ENCODE data around the gene RPS24. TPM values are rescaled to one million over a fixed set of nuclear protein-coding genes. Genes with fewer than 3 reads are reported as not detected.
A peak's percentile ranks its signal among the peaks of the same experiment; 100 is the strongest.

The RPS24 gene
- total RNA-seq, 6 experiments from 2014 or later: 1,111 to 1,416 (median 1,288) TPM

DNA sequence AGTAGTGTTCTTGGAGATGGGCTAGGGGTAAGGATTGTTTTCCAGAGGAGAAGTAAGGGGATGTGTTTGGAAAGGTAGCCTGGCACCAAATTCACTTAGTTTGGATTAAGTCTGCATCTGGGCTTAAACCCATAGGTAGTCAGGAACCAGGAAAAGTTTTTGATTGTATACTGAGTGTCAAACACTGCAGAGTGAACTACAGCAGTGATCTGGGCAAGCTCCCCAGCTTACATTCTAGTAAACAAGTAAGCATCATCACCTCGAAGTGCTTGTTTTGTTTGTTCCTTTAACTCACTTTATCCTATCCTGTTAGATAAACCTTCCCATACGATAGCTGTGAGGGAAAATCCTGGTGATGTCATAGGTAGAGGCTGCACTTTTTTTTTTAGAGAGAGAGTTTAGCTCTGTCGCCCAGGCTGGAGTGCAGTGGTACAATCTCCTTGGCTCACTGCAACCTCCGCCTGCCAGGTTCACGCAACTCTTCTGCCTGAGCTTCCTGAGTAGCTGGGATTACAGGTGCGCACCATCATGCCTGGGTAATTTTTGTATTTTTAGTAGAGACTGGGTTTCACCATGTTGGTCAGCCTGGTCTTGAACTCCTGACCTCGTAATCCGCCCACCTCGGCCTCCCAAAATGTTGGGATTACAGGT, 2.4 kb downstream of the RPS24 start:
- H3K4me3 Mint-ChIP-seq: peak overlapping the region; percentile 88
- peaks cover 52% of the 10 kb centered on the region for H3K4me1 Mint-ChIP-seq (ENCODE audit: low read depth)
- peaks cover 3% of the 10 kb centered on the region; the same call in 1 of the 2 replicates for H3K27me3 Mint-ChIP-seq (ENCODE audit: insufficient read depth)
- DNase-seq: no peak
- no peak overlapping the region; the same call in none of the 2 replicates for H3K27ac Mint-ChIP-seq
- no peaks in the 10 kb centered on the region for H3K9me3 Mint-ChIP-seq
- H3K36me3 Mint-ChIP-seq (ENCODE audit: low read depth): peaks cover 62% of the 10 kb centered on the region
- TF ChIP-seq, protein P1, sequence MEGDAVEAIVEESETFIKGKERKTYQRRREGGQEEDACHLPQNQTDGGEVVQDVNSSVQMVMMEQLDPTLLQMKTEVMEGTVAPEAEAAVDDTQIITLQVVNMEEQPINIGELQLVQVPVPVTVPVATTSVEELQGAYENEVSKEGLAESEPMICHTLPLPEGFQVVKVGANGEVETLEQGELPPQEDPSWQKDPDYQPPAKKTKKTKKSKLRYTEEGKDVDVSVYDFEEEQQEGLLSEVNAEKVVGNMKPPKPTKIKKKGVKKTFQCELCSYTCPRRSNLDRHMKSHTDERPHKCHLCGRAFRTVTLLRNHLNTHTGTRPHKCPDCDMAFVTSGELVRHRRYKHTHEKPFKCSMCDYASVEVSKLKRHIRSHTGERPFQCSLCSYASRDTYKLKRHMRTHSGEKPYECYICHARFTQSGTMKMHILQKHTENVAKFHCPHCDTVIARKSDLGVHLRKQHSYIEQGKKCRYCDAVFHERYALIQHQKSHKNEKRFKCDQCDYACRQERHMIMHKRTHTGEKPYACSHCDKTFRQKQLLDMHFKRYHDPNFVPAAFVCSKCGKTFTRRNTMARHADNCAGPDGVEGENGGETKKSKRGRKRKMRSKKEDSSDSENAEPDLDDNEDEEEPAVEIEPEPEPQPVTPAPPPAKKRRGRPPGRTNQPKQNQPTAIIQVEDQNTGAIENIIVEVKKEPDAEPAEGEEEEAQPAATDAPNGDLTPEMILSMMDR (IDR thresholded peaks at IDR 0.05): no peak

DNA sequence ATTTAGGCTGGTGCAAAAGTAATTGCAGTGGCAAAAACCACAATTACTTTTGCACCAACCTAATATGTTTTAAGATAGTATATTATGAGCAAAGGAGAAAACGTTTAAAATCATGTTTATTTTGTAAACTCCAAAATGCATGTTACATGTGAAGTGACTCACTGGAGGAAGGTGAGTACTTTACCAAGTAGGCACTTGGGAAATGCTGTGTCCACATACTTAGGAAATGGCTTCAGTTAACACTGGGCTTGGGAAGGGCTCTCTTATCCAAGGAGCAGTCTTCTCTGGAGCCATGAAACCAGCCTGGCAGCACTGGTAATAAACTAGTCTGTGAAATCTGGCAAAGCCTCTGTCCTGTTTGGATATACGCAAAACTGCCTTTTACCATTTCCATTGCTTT, 4.4 kb downstream of the RPS24 start:
- no peak for DNase-seq
- peaks cover 74% of the 10 kb centered on the region for H3K36me3 Mint-ChIP-seq (ENCODE audit: low read depth)

DNA sequence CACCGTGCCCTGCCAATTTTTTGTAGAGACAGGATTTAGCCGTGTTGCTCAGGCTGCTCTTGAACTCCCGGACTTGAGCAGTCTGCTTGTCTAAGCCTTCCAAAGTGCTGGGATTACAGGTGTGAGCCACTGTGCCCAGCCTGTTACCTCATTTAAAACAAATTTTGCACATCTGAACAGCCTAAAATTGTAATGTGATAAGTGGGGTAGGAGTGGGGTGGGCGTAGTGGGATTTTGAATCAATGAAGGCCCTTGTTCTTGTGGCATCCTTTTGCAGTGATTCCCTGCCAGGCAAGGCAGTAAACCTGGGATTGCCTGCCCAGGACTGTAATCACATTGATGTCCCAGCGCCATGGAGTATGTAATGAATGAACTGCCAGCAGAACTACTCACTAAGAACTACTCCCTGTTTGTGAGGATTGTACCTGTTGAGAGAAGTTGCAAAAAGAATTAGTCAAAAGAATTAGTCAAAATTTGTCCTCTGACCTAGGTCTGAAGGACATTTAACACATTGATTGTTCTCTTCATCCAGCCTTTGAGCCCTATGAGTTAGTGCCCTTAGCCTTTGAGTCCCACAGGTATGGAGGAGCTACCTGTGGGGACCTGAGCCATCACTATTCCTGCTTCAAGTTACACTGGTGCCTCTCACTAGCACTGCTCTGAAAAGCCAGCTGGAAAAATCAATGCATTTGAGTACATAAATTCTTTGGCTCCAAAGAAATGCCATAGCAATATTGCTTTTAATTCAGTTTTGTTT, 5.3 kb downstream of the RPS24 start:
- peaks cover 81% of the 10 kb centered on the region for H3K4me1 Mint-ChIP-seq (ENCODE audit: low read depth)
- TF ChIP-seq, protein P1 (IDR thresholded peaks at IDR 0.05): no peak
- no peaks in the 10 kb centered on the region for H3K9me3 Mint-ChIP-seq
- H3K36me3 Mint-ChIP-seq (ENCODE audit: low read depth): peaks cover 73% of the 10 kb centered on the region
- H3K4me3 Mint-ChIP-seq: 0 out of 2 replicates have a peak overlapping the region, but pooled peaks have one; percentile 13
- H3K27ac Mint-ChIP-seq: 0 out of 2 replicates have a peak overlapping the region, but pooled peaks have one; percentile 16
- peaks cover 3% of the 10 kb centered on the region for H3K27me3 Mint-ChIP-seq (ENCODE audit: insufficient read depth)
- DNase-seq: no peak

More for the DNA sequence above, 4.4 kb downstream of the RPS24 start:
- Mint-ChIP-seq H3K27me3 (ENCODE audit: insufficient read depth) (peaks cover 3% of the 10 kb centered on the region), H3K4me3 (peak overlapping the region; percentile 88; the same call in 1 of the 2 replicates), H3K9me3 (no peaks in the 10 kb centered on the region), H3K4me1 (ENCODE audit: low read depth) (peaks cover 72% of the 10 kb centered on the region), H3K27ac (peak overlapping the region; percentile 53)
- TF ChIP-seq, protein P1 (IDR thresholded peaks at IDR 0.05): no peak

DNA sequence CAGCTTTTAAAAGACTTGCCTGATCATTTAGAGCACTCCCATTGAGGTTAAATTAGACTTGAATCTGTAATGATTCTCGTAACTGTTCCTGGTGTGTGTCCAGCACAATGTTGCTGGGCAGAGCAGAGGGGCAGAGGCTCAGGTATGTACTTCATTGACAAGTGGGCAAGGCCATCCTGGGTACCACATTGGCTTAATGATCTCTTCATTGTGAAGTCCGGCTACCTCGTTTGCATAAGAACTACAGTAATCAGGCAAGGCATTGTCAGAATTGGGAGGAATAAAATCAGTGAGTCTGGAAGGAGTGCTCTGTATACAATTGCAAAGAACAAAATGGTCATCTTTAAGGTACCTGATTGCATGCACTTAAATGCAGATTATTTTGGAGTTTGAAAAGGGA, 6.1 kb downstream of the RPS24 start:
- no peaks in the 10 kb centered on the region for H3K9me3 Mint-ChIP-seq
- no peak for DNase-seq
- TF ChIP-seq, protein P1 (IDR thresholded peaks at IDR 0.05): no peak
- peaks cover 3% of the 10 kb centered on the region for H3K27me3 Mint-ChIP-seq (ENCODE audit: insufficient read depth)
- no peak overlapping the region for H3K4me3 Mint-ChIP-seq
- H3K36me3 Mint-ChIP-seq (ENCODE audit: low read depth): peaks cover 65% of the 10 kb centered on the region
- peaks cover 88% of the 10 kb centered on the region for H3K4me1 Mint-ChIP-seq (ENCODE audit: low read depth)
- H3K27ac Mint-ChIP-seq: no peak overlapping the region

DNA sequence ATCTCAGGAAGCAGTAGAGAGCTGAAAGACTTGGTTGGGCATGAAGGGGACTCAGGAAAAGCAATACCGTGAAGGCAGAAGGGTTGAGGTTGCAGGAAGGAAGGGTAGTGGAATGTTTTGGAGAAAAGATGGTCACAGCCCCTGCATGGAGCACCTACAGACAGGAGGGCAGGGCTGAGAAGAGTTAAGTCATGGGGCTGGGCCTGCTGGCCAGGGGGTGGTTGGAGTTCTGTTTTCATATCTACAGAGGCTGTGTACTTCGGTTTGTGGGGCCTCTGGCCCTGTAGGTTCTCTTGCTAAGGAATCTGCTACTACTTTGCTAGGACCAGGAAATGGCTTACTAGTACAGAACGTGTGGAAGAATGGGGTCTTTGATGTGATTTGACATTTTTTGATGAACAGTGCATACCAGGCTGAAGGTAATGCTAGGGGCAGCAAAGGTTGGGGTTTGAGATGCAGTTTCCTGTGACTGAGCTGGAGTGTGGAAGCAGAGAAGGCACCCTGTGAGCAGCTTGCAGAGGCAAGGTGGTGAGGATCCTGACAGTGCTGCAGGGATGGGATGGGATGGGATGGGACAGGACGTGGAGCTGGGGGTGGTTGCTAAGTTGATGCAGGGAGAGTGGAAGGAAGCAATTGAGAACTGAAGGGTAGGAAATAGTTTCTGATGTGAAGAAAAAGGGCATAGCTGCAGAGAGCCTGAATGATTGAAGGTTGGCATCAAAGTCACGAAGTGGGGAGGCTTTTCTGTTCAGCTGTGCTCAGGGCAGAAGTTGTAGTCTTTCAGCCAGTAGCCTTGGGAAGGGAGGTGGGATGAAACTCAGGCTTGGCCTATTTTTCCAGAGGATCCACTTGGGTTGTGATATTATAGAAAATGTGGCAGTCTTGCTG, 7.8 kb downstream of the RPS24 start:
- H3K4me3 Mint-ChIP-seq: no peak overlapping the region; the same call in 1 of the 2 replicates
- TF ChIP-seq, protein P1 (IDR thresholded peaks at IDR 0.05): no peak

More for the DNA sequence above, 7.8 kb downstream of the RPS24 start:
- H3K4me1 Mint-ChIP-seq (ENCODE audit: low read depth): peaks cover 80% of the 10 kb centered on the region
- DNase-seq: no peak
- peak overlapping the region; percentile 48 for H3K27ac Mint-ChIP-seq
- H3K9me3 Mint-ChIP-seq: no peaks in the 10 kb centered on the region
- H3K27me3 Mint-ChIP-seq (ENCODE audit: insufficient read depth): peaks cover 5% of the 10 kb centered on the region
- peaks cover 50% of the 10 kb centered on the region for H3K36me3 Mint-ChIP-seq (ENCODE audit: low read depth)

Measured in HFFc6 (cell line).